Tibial nerve (tissue), 4 donors: ENCODE data around the gene DDX1. TPM values are rescaled to one million over a fixed set of nuclear protein-coding genes. Genes with fewer than 3 reads are reported as not detected.

Experiments
- DNase-seq, 2 donors: peaks; one replicate each; pipeline ENCODE4 v3.0.0-alpha.2; 2019; ENCODE audit warnings: low spot score in 2 of 2
- H3K27ac ChIP-seq, 4 donors: fragments of 200-600 bp; sonication (generic) in 3 of 4; one replicate each; pipeline ENCODE4 v1.5.1; 2017 to 2019; ENCODE audit warnings: mild to moderate bottlenecking in 1 of 4
- H3K27me3 ChIP-seq, 2 donors: fragments of 200-600 bp; sonication (generic) in 1 of 2; one replicate each; pipeline versions ENCODE4 v1.5.1 to v1.6.0; 2017 to 2019
- H3K36me3 ChIP-seq, 3 donors: fragments of 200-600 bp; sonication (generic); one replicate each; pipeline ENCODE4 v1.5.1; 2018 to 2019
- H3K4me1 ChIP-seq, 4 donors: fragments of 200-600 bp; sonication (generic) in 3 of 4; one replicate each; pipeline ENCODE4 v1.5.1; 2017 to 2019
- H3K4me3 ChIP-seq, 4 donors: fragments of 200-600 bp; sonication (generic) in 3 of 4; one replicate each; pipeline ENCODE4 v1.5.1; 2017 to 2019; ENCODE audit warnings: mild to moderate bottlenecking in 1 of 4, moderate library complexity in 1 of 4
- H3K9me3 ChIP-seq, 4 donors: fragments of 200-600 bp; sonication (generic) in 3 of 4; one replicate each; pipeline ENCODE4 v1.5.1; 2017 to 2019
- CTCF ChIP-seq, 5 experiments: fragments of 200-600 bp in 3 of 5; fragments of 450-650 bp in 2 of 5; sonication (generic) in 3 of 5; IDR thresholded peaks; one replicate each; pipeline ENCODE4 v1.5.1; 2016 to 2019; ENCODE audit warnings: antibody characterized with exemption in 5 of 5, mild to moderate bottlenecking in 3 of 5, moderate library complexity in 2 of 5
- EP300 ChIP-seq, 2 donors: sonication (generic); formaldehyde crosslinking; IDR thresholded peaks; one replicate each; pipeline ENCODE4 v1.6.1; 2017; ENCODE audit warnings: antibody characterized with exemption in 2 of 2, mild to moderate bottlenecking in 1 of 2
- POLR2A ChIP-seq, 2 donors: fragments of 450-650 bp; IDR thresholded peaks; one replicate each; pipeline ENCODE4 v1.6.1; 2017; ENCODE audit warnings: antibody characterized with exemption in 2 of 2, mild to moderate bottlenecking in 2 of 2, moderate library complexity in 2 of 2
- WGBS, 2 donors: methylation state at CpG; one replicate each; pipeline ENCODE4 v1.1.5; 2018; 5-methylcytosine and 5-hydroxymethylcytosine counted together
- total RNA-seq, 4 donors: library from RNA; depleted of rRNA; stranded (reverse); fragments of >200 nt; gene quantifications; one replicate each; pipeline ENCODE4 v1.1.0, GENCODE V29; 2016

DDX1 gene
- total RNA-seq, 4 donors from 2014 or later, result 54.9 to 64.7 (median 57.3) TPM

DNA sequence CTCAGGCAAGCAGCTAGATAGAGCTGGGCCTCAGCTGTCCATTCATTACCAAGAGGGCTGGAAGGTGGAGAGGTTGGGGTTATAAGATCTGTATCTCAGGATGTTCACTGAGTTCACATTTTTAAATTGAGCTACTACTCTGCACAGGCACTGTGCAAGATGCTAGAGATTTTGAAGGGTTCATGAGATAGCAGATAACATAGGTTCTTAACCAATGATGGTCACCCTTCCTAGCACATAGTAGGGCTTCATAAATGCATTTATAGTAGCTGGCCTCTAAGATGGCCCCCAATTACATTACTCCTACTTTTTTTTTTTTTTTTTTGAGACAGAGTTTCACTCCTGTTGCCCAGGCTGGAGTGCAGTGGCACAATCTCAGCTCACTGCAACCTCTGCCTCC lies 79.7 kb downstream of the DDX1 start:
- H3K9me3 ChIP-seq, result no peaks in the 10 kb centered on the region
- H3K36me3 ChIP-seq, result no peaks in the 10 kb centered on the region
- H3K4me1 ChIP-seq, result peaks cover 0 to 14% (median 2%) of the 10 kb centered on the region in 4 donors
- TF ChIP-seq CTCF (IDR thresholded peaks at IDR 0.05) (no peak), POLR2A (IDR thresholded peaks at IDR 0.05) (no peak), EP300 (IDR thresholded peaks at IDR 0.05) (no peak)
- no peak overlapping the region for H3K4me3 ChIP-seq
- H3K27me3 ChIP-seq, result no peaks in the 10 kb centered on the region
- no peak for DNase-seq
- H3K27ac ChIP-seq, result no peak overlapping the region

DNA sequence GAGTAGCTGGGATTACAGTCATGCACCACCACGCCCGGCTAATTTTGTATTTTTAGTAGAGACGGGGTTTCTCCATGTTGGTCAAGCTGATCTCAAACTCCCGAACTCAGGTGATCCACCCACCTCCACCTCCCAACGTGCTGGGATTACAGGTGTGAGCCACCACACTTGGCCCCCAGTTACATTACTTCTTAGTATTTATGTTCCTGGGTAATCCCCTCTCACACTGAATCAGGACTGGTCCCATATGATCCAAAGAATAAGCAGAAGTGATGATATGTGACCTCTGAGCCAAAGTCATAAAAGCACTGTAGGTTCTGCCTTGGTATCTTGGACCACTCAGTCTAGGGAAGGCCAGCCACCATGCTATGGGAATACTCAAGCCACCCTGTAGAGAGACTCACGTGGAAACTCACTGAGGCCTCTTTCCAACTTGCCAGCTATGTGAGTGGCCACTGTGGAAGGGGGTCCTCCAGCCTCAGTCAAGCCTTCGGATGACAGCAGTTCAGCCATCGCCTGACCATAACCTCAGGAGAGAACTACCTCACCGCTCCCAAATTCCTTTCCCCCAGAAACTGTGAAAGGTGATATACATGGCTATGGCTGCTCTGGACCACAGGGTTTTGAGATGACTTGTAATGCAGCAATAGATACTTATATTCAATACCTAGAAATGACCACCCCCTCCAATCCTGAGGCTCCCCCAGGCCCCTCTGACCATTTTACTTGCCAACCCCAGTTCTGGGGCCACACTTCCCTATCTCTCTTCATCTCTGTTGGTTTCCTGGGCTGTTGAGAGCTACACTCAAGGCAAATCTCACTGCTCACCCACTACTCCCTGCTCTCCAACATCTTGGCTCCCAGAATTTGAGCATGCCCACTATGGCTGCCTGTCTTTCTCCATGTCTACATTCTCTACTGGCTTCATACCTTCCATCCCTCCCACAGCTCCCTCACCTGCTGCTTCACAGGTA lies 80.5 kb downstream of the DDX1 start:
- DNase-seq, result no peak
- WGBS, 2 donors, result 93 to 97% methylated on average over 9 of the region's 9 CpGs
- Histone ChIP-seq H3K4me1 (peaks cover 0 to 16% (median 2%) of the 10 kb centered on the region in 4 donors), H3K36me3 (no peaks in the 10 kb centered on the region), H3K4me3 (no peak overlapping the region), H3K27me3 (no peaks in the 10 kb centered on the region), H3K27ac (no peak overlapping the region), H3K9me3 (no peaks in the 10 kb centered on the region)
- no peak for TF ChIP-seq POLR2A (IDR thresholded peaks at IDR 0.05)
- no peak for TF ChIP-seq EP300 (IDR thresholded peaks at IDR 0.05)
- TF ChIP-seq CTCF (IDR thresholded peaks at IDR 0.05), result no peak

DNA sequence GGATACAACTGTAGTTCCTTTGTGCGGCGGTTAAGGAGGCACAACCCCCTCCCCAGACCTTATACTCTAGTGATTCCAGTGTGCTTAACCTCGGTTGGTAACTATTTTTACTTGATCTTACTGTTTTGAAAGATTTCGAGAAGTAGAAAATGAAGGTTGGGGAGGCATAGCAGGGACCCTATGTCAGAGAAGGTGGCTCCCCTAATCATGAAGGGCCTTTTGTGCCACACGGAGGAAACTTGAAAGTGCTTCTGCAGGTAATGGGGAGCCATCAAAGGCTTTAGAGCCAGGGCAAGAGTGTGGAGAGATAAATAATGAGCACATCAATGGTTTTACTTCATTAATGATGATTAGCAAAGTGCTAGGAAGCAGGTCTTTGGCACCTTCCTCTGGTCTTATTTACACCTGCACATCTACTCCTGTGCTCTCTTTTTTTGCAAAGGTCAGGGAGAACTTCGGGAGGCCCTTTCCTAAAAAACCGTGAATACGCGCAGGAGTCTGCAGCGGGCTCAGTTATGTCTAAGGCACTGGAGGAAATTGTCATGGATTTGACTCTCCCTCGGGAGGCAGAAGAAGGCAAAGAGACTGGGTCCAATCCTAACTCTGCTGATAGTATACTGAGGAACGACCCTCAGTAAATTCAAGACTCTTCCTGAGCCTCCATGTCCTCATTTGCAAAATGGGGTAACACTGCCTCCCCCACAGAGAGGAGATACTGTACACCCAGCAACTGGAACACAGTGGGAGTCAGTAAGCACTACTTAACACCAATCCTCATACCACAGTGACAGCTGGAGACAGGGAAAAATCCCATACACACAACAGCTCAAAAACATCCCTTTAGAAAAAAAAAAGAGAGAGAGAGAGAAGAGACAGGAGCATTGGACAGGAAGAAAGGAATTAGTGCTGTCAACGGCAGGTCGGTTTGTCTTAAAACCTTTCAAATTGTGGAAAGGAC lies 81.6 kb downstream of the DDX1 start:
- WGBS, 2 donors, result 74 to 82% methylated on average over 14 of the region's 14 CpGs
- Histone ChIP-seq H3K9me3 (no peaks in the 10 kb centered on the region), H3K27me3 (no peaks in the 10 kb centered on the region), H3K27ac (no peak overlapping the region), H3K4me1 (peaks cover 0 to 25% (median 2%) of the 10 kb centered on the region in 4 donors), H3K36me3 (no peaks in the 10 kb centered on the region), H3K4me3 (no peak overlapping the region)
- TF ChIP-seq EP300 (IDR thresholded peaks at IDR 0.05) (no peak), POLR2A (IDR thresholded peaks at IDR 0.05) (no peak), CTCF (IDR thresholded peaks at IDR 0.05) (no peak)
- no peak for DNase-seq

DNA sequence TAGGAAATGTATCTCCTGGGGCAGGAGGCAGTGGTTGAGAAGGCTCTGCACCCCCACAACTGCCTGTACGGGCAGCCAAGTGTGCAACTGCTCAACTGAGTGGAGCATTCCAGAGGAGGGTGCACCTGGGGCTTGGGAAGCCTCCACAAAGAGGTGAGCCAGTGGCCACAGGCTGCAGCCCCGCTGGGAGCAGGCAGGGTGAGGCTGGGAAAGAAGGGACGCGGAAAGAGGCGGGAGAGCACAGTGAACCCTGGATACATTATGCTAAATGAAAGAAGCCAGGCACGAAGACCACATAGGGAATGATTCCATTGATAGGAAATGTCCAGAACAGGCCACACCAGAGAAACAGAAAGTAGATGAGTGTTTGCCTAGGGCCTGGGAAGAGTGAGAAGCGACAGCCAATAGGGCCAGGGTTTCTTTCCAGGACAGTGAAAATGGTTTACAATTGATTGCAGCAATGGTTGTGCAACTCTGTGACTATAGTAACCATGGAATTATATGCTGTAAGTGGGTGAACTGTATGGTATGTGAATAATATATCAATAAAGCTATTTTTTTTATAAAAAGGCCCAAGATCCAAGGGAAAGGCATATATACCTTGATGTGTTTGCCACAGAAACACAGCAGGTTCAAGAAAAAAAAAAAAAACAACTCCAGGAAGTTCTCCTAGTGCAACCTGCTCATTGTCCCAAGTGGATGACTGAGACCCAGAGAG lies 82.4 kb downstream of the DDX1 start:
- 63 to 78% methylated on average over 7 of the region's 7 CpGs for WGBS, 2 donors
- no peak overlapping the region for H3K27ac ChIP-seq
- H3K9me3 ChIP-seq, result no peaks in the 10 kb centered on the region
- DNase-seq, result no peak
- H3K27me3 ChIP-seq, result no peaks in the 10 kb centered on the region
- TF ChIP-seq EP300 (IDR thresholded peaks at IDR 0.05), result no peak
- TF ChIP-seq CTCF (IDR thresholded peaks at IDR 0.05), result no peak
- no peak for TF ChIP-seq POLR2A (IDR thresholded peaks at IDR 0.05)
- no peak overlapping the region for H3K4me3 ChIP-seq
- H3K36me3 ChIP-seq, result no peaks in the 10 kb centered on the region
- H3K4me1 ChIP-seq, result peaks cover 0 to 19% (median 0%) of the 10 kb centered on the region in 4 donors
